ENCODE results near the gene SPINT1.

SPINT1 gene

GRCh38 chr15:40821195-40821594 is 22.7 kb upstream of the SPINT1 start:
- H3K4me3 Mint-ChIP-seq, result no peak overlapping the region
- no peaks in the 10 kb centered on the region for H3K9me3 Mint-ChIP-seq
- H3K27me3 Mint-ChIP-seq, result no peaks in the 10 kb centered on the region
- no peaks in the 10 kb centered on the region for H3K36me3 Mint-ChIP-seq (ENCODE audit: low read depth)
- H3K4me1 Mint-ChIP-seq (ENCODE audit: low read depth), result no peaks in the 10 kb centered on the region
- H3K27ac Mint-ChIP-seq, result no peak overlapping the region

DNA sequence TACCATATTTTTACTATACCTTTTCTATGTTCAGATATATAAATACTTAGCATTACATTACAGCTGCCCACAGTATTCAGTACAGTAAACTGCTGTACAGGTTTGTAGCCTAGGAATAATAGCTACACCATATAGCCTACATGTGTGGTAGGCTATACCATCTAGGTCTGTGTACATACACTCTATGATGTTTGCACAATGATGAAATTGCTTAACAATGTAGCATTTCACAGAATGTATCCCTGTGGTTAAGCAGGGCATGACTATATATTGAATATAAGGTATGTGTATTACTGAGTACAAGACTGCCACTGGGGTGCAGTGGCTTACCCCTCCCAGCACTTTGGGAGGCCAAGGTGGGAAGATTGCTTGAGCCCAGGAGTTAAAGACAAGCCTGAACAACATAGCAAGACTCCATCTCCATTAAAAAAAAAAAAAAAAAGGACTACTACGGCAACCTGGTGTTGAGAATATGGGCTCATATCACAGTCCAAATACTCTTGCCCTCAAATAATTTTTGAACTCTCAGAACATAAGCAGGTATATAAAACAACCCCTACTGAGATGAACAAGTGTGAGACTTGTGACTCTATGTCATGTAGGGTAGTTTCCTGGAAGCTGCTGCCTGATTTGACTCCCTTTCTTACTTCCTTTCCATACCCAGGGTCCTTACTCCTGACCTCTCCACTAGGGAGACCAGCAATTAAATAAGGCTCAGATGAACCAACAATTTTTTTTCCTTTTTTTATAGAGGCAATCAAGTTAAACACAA is 20.1 kb upstream of the SPINT1 start:
- no peaks in the 10 kb centered on the region for H3K4me1 Mint-ChIP-seq (ENCODE audit: low read depth)
- H3K4me3 Mint-ChIP-seq, result no peak overlapping the region
- no peaks in the 10 kb centered on the region for H3K27me3 Mint-ChIP-seq
- H3K9me3 Mint-ChIP-seq, result no peaks in the 10 kb centered on the region
- no peak overlapping the region for H3K27ac Mint-ChIP-seq
- H3K36me3 Mint-ChIP-seq (ENCODE audit: low read depth), result no peaks in the 10 kb centered on the region

DNA sequence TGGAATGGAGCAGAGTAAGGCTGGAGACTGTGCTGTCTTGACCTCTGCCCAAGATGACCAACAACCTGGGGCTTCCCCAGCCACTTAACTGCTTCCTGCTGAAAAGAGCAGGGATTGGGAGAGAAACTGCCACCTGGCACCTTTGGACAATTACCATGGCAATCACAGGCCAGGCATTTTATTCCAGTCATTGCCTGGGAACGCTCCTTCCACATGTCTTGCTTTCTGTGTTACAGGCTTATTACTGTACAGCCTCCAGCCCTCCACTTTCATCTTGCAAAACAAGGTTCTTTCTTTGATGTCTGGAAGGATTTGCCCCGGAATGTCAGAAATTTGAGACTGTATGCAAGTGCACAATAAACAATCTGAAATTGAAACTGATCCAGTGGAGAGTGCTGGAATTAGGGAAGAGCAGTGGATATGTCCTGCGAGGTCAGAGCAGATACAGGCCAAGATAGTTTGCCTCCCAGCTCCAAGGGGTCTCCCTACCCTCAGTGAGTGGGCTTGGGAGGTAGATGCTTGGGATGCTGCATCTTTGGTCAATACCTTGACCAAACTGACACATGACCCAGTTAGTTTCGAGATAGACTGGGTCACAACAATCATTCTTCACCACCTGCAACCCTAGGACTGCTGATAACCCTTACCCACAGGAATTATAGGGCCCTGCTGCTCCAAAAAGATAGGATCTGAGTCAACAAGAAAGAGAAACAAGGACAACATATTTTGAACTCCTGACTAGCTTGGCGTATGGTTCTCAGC is 18.0 kb upstream of the SPINT1 start:
- H3K27me3 Mint-ChIP-seq, result no peaks in the 10 kb centered on the region
- H3K9me3 Mint-ChIP-seq, result no peaks in the 10 kb centered on the region
- H3K4me3 Mint-ChIP-seq, result no peak overlapping the region
- H3K4me1 Mint-ChIP-seq (ENCODE audit: low read depth), result no peaks in the 10 kb centered on the region
- H3K27ac Mint-ChIP-seq, result no peak overlapping the region
- no peaks in the 10 kb centered on the region for H3K36me3 Mint-ChIP-seq (ENCODE audit: low read depth)

DNA sequence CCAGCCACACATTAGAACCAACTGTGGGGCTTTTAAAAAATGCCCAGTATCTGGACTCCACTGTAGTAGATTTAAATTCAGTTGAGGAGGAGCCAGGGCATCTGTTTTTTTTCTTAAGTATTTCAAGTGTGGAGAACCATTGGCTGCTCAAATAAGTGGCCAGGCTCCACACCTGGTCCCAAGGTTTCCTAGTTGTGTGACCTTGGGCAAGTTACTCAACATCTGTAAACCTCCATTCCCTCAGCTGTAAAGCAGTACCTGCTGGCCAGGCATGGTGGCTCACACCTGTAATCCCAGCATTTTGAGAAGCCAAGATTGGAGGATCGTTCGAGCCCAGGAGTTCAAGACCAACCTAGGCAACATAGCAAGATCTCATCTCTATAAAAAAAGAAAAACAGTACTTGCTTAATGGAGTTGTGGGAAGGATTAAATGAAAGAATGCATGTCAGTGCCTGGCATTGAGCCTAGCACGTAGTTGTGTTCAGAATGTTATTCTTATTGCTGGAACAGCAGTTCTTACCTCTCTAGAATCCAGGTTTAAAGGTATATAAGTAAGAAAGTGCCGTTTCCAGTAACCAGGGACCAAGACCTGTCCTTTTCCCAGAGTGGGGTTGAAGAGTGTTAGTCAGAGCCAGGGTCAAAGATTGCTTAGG is 17.3 kb upstream of the SPINT1 start:
- no peaks in the 10 kb centered on the region for H3K4me1 Mint-ChIP-seq (ENCODE audit: low read depth)
- H3K27ac Mint-ChIP-seq, result no peak overlapping the region
- H3K36me3 Mint-ChIP-seq (ENCODE audit: low read depth), result no peaks in the 10 kb centered on the region
- no peaks in the 10 kb centered on the region for H3K27me3 Mint-ChIP-seq
- H3K4me3 Mint-ChIP-seq, result no peak overlapping the region
- no peaks in the 10 kb centered on the region for H3K9me3 Mint-ChIP-seq

GRCh38 chr15:40828447-40829036 is 15.3 kb upstream of the SPINT1 start, which contains the start of gene PPP1R14D:
PPP1R14D (minus strand) TSS chr15:40828708; CDS start chr15:40828641, 67 bp downstream.
- no peaks in the 10 kb centered on the region for H3K27me3 Mint-ChIP-seq
- H3K36me3 Mint-ChIP-seq (ENCODE audit: low read depth), result no peaks in the 10 kb centered on the region
- H3K9me3 Mint-ChIP-seq, result no peaks in the 10 kb centered on the region
- H3K4me1 Mint-ChIP-seq (ENCODE audit: low read depth), result no peaks in the 10 kb centered on the region
- no peak within 1 kb of the TSS for H3K27ac Mint-ChIP-seq
- H3K4me3 Mint-ChIP-seq, result no peak within 1 kb of the TSS

DNA sequence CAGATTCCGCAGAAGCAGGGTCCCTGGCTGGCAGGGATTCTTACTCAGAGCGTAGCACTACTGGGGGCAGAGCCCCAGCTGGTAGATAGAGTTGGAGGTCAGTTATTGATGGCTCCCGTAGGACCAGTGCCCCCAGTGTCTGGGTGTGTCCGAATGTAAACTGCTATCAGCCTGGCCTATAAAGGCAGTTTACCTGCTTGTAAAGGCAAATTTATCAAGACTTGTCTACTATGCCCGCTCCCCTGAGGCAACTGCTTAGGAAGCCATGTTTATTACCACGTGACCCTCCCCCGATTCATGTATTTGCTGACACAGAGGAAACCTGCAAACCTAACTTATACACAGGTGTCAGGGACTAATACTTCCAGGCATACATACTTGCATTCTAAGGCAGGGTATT is 14.7 kb upstream of the SPINT1 start:
- Mint-ChIP-seq H3K4me3 (no peak overlapping the region), H3K27ac (no peak overlapping the region), H3K4me1 (ENCODE audit: low read depth) (no peaks in the 10 kb centered on the region), H3K27me3 (no peaks in the 10 kb centered on the region), H3K36me3 (ENCODE audit: low read depth) (no peaks in the 10 kb centered on the region), H3K9me3 (no peaks in the 10 kb centered on the region)

DNA sequence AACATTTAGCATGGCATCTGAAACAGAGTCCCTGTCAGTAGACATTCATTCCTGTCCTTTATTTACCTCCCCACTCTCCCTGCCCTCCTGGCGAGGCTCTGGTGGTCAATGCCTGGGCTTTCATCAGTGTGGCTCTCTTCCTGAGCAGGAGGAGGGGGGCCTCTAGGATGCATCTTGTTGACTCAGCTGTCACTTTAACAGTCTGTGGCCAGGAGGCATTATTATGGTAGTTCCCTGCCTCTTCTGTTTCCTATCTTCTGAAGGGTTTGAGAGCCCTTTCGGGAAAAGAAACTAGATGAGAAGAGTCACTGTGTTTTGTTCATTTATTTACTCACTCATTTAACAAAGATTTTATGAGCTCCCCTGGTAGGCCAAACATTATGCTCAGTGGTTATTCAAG is 13.0 kb upstream of the SPINT1 start:
- Mint-ChIP-seq H3K4me3 (no peak overlapping the region), H3K27ac (no peak overlapping the region), H3K9me3 (no peaks in the 10 kb centered on the region), H3K27me3 (no peaks in the 10 kb centered on the region), H3K4me1 (ENCODE audit: low read depth) (no peaks in the 10 kb centered on the region), H3K36me3 (ENCODE audit: low read depth) (no peaks in the 10 kb centered on the region)

DNA sequence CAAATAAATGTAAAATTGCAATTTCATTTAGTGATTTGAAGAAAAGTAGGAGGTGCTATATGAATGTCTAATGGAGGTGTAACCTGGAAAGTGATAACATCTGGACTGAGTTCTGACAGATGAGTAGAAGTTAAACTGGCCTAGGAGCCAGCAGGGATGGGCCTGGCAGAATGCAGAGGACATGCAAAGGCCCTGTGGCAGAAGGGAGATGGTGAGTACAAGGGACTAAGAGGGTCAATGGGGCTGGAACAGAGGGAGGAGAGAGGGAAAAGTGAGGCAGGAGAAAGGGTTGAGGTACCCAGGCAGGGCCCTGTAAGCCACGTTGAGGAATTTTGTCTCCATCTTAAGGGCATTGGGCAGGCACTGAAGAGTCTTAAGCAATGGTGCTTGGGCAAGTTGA is 12.0 kb upstream of the SPINT1 start:
- no peaks in the 10 kb centered on the region for H3K36me3 Mint-ChIP-seq (ENCODE audit: low read depth)
- H3K27ac Mint-ChIP-seq, result no peak overlapping the region
- no peaks in the 10 kb centered on the region for H3K4me1 Mint-ChIP-seq (ENCODE audit: low read depth)
- H3K27me3 Mint-ChIP-seq, result no peaks in the 10 kb centered on the region
- no peak overlapping the region for H3K4me3 Mint-ChIP-seq
- H3K9me3 Mint-ChIP-seq, result no peaks in the 10 kb centered on the region

DNA sequence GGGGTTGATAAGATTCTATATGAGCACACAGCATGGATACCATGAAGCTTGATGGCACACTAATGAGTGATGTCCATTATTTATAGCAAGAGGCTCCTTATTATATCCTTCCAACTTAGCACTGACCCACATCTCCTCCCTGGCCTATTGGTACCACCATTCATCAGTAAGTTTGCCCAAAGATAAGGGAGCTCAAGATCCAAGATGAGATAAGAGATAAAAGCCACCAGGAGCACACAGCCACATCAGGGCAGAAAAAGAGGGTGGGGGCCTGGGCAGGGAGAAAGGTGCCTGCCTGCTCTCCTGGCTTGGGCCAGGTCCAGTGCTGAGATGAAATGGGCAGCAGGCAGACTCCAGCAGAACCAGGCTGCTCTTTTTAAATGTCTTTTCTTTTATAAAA is 10.9 kb upstream of the SPINT1 start:
- Mint-ChIP-seq H3K27me3 (no peaks in the 10 kb centered on the region), H3K9me3 (no peaks in the 10 kb centered on the region), H3K4me3 (no peak overlapping the region), H3K4me1 (ENCODE audit: low read depth) (no peaks in the 10 kb centered on the region), H3K36me3 (ENCODE audit: low read depth) (no peaks in the 10 kb centered on the region), H3K27ac (no peak overlapping the region)

GRCh38 chr15:40836020-40836419 is 7.8 kb upstream of the SPINT1 start:
- Mint-ChIP-seq H3K4me3 (no peak overlapping the region), H3K27me3 (no peaks in the 10 kb centered on the region), H3K27ac (no peak overlapping the region), H3K9me3 (no peaks in the 10 kb centered on the region), H3K36me3 (ENCODE audit: low read depth) (no peaks in the 10 kb centered on the region), H3K4me1 (ENCODE audit: low read depth) (no peaks in the 10 kb centered on the region)

DNA sequence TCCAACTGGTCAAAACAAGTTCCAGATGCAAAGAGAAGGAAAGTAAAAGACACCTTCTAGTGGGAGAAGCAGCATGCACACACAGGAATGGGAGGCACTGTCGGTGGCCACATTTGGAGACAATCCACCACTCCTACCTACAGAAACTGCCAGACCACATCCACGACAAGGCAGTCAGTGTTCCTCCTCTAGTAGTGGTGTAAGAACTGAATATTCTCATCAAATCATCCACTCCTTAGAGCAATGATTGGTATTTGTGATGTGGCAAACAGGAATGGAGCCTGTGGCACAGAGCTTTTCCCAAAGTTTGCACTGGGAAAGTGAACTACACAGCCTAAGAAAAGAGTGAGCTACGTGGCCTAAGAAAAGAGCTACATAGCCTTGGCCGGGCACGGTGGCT is 5.1 kb upstream of the SPINT1 start:
- no peaks in the 10 kb centered on the region for H3K36me3 Mint-ChIP-seq (ENCODE audit: low read depth)
- no peaks in the 10 kb centered on the region for H3K27me3 Mint-ChIP-seq
- H3K4me1 Mint-ChIP-seq (ENCODE audit: low read depth), result peaks cover 5% of the 10 kb centered on the region
- no peaks in the 10 kb centered on the region for H3K9me3 Mint-ChIP-seq
- no peak overlapping the region for H3K27ac Mint-ChIP-seq
- no peak overlapping the region for H3K4me3 Mint-ChIP-seq

- no peaks in the 10 kb centered on the region for H3K36me3 Mint-ChIP-seq (ENCODE audit: low read depth)
- H3K27ac Mint-ChIP-seq, result no peak overlapping the region
- H3K27me3 Mint-ChIP-seq, result peaks cover 4% of the 10 kb centered on the region
- H3K9me3 Mint-ChIP-seq, result no peaks in the 10 kb centered on the region
- H3K4me3 Mint-ChIP-seq, result no peak overlapping the region
- H3K4me1 Mint-ChIP-seq (ENCODE audit: low read depth), result peaks cover 22% of the 10 kb centered on the region
These were observed 2.1 kb upstream of the SPINT1 start for GRCh38 chr15:40841741-40842140.

DNA sequence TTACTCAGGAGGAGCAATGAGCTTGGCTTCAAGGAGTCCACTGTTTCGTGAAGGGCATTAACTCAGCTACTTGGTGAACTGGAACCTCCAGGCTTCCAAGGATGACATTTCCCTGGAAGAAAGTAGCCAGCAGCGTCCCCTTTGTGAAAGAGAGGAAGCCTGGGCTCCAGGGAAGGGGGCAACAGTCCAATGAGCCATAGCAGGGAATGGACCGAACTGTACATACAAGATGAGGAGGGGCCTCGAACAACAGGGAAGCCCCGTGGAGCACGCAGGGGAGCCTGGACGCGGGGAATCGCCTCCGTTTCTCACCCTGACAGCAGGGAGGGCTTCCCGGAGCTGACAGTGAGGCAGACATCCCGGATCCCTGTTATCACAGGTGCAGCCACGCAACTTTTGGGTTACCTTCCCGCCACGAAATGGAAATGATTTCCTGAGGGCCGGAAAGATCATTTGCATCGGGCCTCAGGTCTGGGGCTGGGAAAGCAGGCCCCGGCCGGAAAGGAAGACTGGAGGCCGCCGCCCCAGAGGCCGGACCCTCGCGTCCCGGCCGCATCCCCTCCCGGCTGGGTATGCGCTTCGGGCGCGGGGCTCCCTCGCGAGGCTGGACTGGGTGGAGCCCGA is 475 bp upstream of the SPINT1 start:
- peak overlapping the region; percentile 67 for H3K4me3 Mint-ChIP-seq
- H3K27ac Mint-ChIP-seq, result no peak overlapping the region
- no peaks in the 10 kb centered on the region for H3K9me3 Mint-ChIP-seq
- peaks cover 28% of the 10 kb centered on the region for H3K4me1 Mint-ChIP-seq (ENCODE audit: low read depth)
- no peaks in the 10 kb centered on the region for H3K36me3 Mint-ChIP-seq (ENCODE audit: low read depth)
- peaks cover 4% of the 10 kb centered on the region for H3K27me3 Mint-ChIP-seq

GRCh38 chr15:40844696-40845030 is 815 bp downstream of the SPINT1 start:
- peak overlapping the region; percentile 88 for H3K4me3 Mint-ChIP-seq
- H3K27ac Mint-ChIP-seq, result peak overlapping the region; percentile 40
- H3K27me3 Mint-ChIP-seq, result peaks cover 4% of the 10 kb centered on the region
- no peaks in the 10 kb centered on the region for H3K9me3 Mint-ChIP-seq
- peaks cover 28% of the 10 kb centered on the region for H3K4me1 Mint-ChIP-seq (ENCODE audit: low read depth)
- no peaks in the 10 kb centered on the region for H3K36me3 Mint-ChIP-seq (ENCODE audit: low read depth)

DNA sequence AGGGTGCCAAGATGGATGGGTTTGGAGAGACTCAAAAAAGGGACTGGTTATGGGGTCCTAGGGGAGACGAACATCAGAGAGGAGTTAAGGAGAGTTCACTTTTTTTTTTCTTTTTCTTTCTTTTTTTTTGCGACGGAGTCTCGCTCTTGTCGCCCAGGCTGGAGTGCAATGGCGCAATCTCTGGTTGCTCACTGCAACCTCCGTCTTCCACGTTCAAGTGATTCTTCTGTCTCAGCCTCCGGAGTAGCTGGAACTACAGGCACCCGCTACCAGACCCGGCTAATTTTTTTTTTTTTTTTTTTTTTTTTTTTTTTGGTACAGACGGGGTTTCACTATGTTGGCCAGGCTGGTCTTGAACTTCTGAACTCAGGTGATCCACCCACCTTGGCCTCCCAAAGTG is 1.2 kb downstream of the SPINT1 start:
- Mint-ChIP-seq H3K9me3 (no peaks in the 10 kb centered on the region), H3K27ac (peak overlapping the region; percentile 40), H3K36me3 (ENCODE audit: low read depth) (no peaks in the 10 kb centered on the region), H3K27me3 (peaks cover 4% of the 10 kb centered on the region), H3K4me3 (peak overlapping the region; percentile 88), H3K4me1 (ENCODE audit: low read depth) (peaks cover 28% of the 10 kb centered on the region)
